ENCODE data around the gene L2HGDH. TPM values are rescaled to one million over a fixed set of nuclear protein-coding genes. Genes with fewer than 3 reads are reported as not detected.

L2HGDH gene

Small RNA genes lying within 50 kb of the gene (small RNA-seq; reads per million reads assigned to genes)
- gene MIR4504 (ENCODE audit: insufficient read depth): not detected
